Spleen (tissue), 11 donors: ENCODE data around the gene GDF3. TPM values are rescaled to one million over a fixed set of nuclear protein-coding genes. Genes with fewer than 3 reads are reported as not detected.
"Not testable (repeated sequence)": the region's sequence is repeated elsewhere in the genome, so short reads cannot be mapped to it uniquely, and the experiment has no call there.

ENCODE experiments used
- DNase-seq: peaks from one replicate; pipeline ENCODE4 v3.0.0-alpha.2; 2020
- H3K27ac ChIP-seq, 8 donors: fragments of 200-600 bp; sonication (generic) in 7 of 8; 1 replicate in 4 of 8; 2 replicates in 4 of 8; pipeline versions ENCODE4 v1.5.0 to v1.8.0; 2016 to 2021; ENCODE audit warnings: inconsistent platforms in 4 of 8, mild to moderate bottlenecking in 4 of 8, moderate library complexity in 1 of 8
- H3K27me3 ChIP-seq, 7 donors: fragments of 200-600 bp; sonication (generic) in 6 of 7; replicated peaks in 1 of 7; 1 replicate in 4 of 7; 2 replicates in 3 of 7; pipeline versions ENCODE4 v1.5.0 to v1.8.0; 2016 to 2021; ENCODE audit warnings: inconsistent platforms in 3 of 7, mild to moderate bottlenecking in 1 of 7
- H3K36me3 ChIP-seq, 6 donors: fragments of 200-600 bp; sonication (generic) in 5 of 6; 1 replicate in 4 of 6; 2 replicates in 2 of 6; pipeline versions ENCODE4 v1.5.0 to v1.8.0; 2016 to 2021; ENCODE audit warnings: inconsistent platforms in 2 of 6
- H3K4me1 ChIP-seq, 6 donors: fragments of 200-600 bp; sonication (generic) in 5 of 6; 1 replicate in 3 of 6; 2 replicates in 3 of 6; pipeline versions ENCODE4 v1.5.0 to v1.8.0; 2016 to 2021; ENCODE audit warnings: inconsistent platforms in 3 of 6
- H3K4me3 ChIP-seq, 8 donors: fragments of 200-600 bp; sonication (generic) in 7 of 8; 1 replicate in 4 of 8; 2 replicates in 4 of 8; pipeline versions ENCODE4 v1.5.0 to v1.8.0; 2016 to 2021; ENCODE audit warnings: inconsistent platforms in 4 of 8, mild to moderate bottlenecking in 4 of 8, moderate library complexity in 2 of 8
- H3K9me3 ChIP-seq, 8 donors: fragments of 200-600 bp; sonication (generic) in 7 of 8; 1 replicate in 4 of 8; 2 replicates in 4 of 8; pipeline versions ENCODE4 v1.5.0 to v1.8.0; 2016 to 2021; ENCODE audit warnings: inconsistent platforms in 4 of 8
- POLR2A ChIP-seq, 3 donors: fragments of 450-650 bp; IDR thresholded peaks; one replicate each; pipeline ENCODE4 v1.5.1; 2017; ENCODE audit warnings: antibody characterized with exemption in 3 of 3, mild to moderate bottlenecking in 1 of 3
- POLR2AphosphoS5 ChIP-seq, 3 donors: sonication (generic); formaldehyde crosslinking; IDR thresholded peaks; one replicate each; pipeline ENCODE4 v1.5.1; 2017; ENCODE audit warnings: antibody characterized with exemption in 3 of 3
- WGBS, 5 donors: extraction: QIAGEN DNeasy Blood & Tissue Kit in 3 of 5; methylation state at CpG; one replicate each; pipeline versions ENCODE4 v1.1.5 to v1.1.7; 2013 to 2018; 5-methylcytosine and 5-hydroxymethylcytosine counted together
- intact Hi-C: fragments of 100-400 bp; cut with DNase I; formaldehyde crosslinking; loops from one replicate; pipeline ENCODE4 v1.15.0; 2023; ENCODE audit warnings: low total_unique reads
- polyA plus RNA-seq, 3 donors: library from polyadenylated mRNA; stranded (reverse); fragments of 200-250 nt; gene quantifications; one replicate each; pipeline ENCODE4 v1.2.1, GENCODE V29; 2013
- total RNA-seq, 7 donors: library from RNA; depleted of rRNA in 3 of 7; stranded (reverse); fragments of >200 nt in 3 of 7; fragmentation: NEBNext Ultra II Directional in 4 of 7; extraction: Animal tissue kit (Norgen Biotek cat#: 25700) in 4 of 7; gene quantifications; one replicate each; pipeline versions ENCODE4 v1.1.0 to v1.2.1, GENCODE V29; 2016 to 2021
- donor health status: healthy with polysubstance abuse.
- donor health status: DM: no; HTN: no; CAD: no; lungs with moderate emphysema.
- donor health status: DM: no; HTN: no; CAD: no.
- donor health status: Bipolar disorder and iron deficiency.
- donor health status: healthy.
- donor health status: DM: no; HTN: no; CAD: no.
- donor health status: DM: yes; HTN: yes; CAD: no.

The GDF3 gene
- total and polyA plus RNA-seq, 10 donors: 0.10 to 1.7 (median 0.87) TPM; not detected in 1

GRCh38 chr12:7642287-7642686, 53.3 kb downstream of the GDF3 start:
- H3K27me3 ChIP-seq: peaks cover 0 to 32% (median 0%) of the 10 kb centered on the region in 7 donors
- H3K4me1 ChIP-seq: peaks cover 4 to 36% (median 21%) of the 10 kb centered on the region in 6 donors
- no peaks in the 10 kb centered on the region for H3K9me3 ChIP-seq
- no peak overlapping the region for H3K27ac ChIP-seq
- intact Hi-C loops: no loop called here
- TF ChIP-seq POLR2AphosphoS5 (IDR thresholded peaks at IDR 0.05) (no peak), POLR2A (IDR thresholded peaks at IDR 0.05) (no peak)
- DNase-seq: no peak
- 82 to 95% (median 88%) methylated on average over 1 of the region's 1 CpG for WGBS, 5 donors
- no peaks in the 10 kb centered on the region for H3K36me3 ChIP-seq
- H3K4me3 ChIP-seq: no peak overlapping the region

GRCh38 chr12:7640123-7640995, 55.2 kb downstream of the GDF3 start:
- 44 to 75% (median 65%) methylated on average over 22 to 40 of the region's 40 CpGs for WGBS, 5 donors
- peaks cover 0 to 32% (median 0%) of the 10 kb centered on the region in 7 donors for H3K27me3 ChIP-seq
- peaks cover 4 to 29% (median 13%) of the 10 kb centered on the region in 6 donors for H3K4me1 ChIP-seq
- peak; percentile 84 for DNase-seq
- peak overlapping the region in 5 of 8 donors; percentile 55 to 78 (median 63) for H3K27ac ChIP-seq
- peak overlapping the region; percentile 18 to 67 (median 40) for H3K4me3 ChIP-seq
- H3K9me3 ChIP-seq, H3K36me3 ChIP-seq, intact Hi-C loops: not testable (repeated sequence)
- TF ChIP-seq POLR2AphosphoS5 (IDR thresholded peaks at IDR 0.05): peak; percentile 19 to 58 (median 57)

Other genes starting within 250 kb of the GDF3 start
- 1,000 to 10,000 TPM in 1 of 7 donors, 100 to 1,000 TPM in 6; 176 to 1,037 (median 534) TPM for gene CD163, start 192.0 kb downstream of the GDF3 start, total RNA-seq
- gene CD163, start 192.0 kb downstream of the GDF3 start, polyA plus RNA-seq: 10 to 100 TPM; 55.4 to 75.6 (median 73.3) TPM
- gene APOBEC1, start 29.9 kb downstream of the GDF3 start, total RNA-seq: not detected
- not detected for gene APOBEC1, start 29.9 kb downstream of the GDF3 start, polyA plus RNA-seq
- gene DPPA3, start 15.7 kb upstream of the GDF3 start, total RNA-seq: not detected
- not detected for gene DPPA3, start 15.7 kb upstream of the GDF3 start, polyA plus RNA-seq
- 1 to 10 TPM in 5 of 7 donors, not detected in 2; 1.0 to 4.3 (median 1.3) TPM for gene CLEC4C, start 51.6 kb upstream of the GDF3 start, total RNA-seq
- gene CLEC4C, start 51.6 kb upstream of the GDF3 start, polyA plus RNA-seq: under 1 TPM in 1 of 3 donors, not detected in 2; 0.26 TPM
- not detected for gene NANOGNB, start 69.4 kb upstream of the GDF3 start, total RNA-seq
- gene NANOGNB, start 69.4 kb upstream of the GDF3 start, polyA plus RNA-seq: not detected
- under 1 TPM in 4 of 7 donors, not detected in 3; 0.09 to 0.66 (median 0.44) TPM for gene NANOG, start 93.6 kb upstream of the GDF3 start, total RNA-seq
- under 1 TPM in 1 of 3 donors, not detected in 2; 0.02 TPM for gene NANOG, start 93.6 kb upstream of the GDF3 start, polyA plus RNA-seq
- gene SLC2A14, start 177.1 kb upstream of the GDF3 start, total RNA-seq: 1 to 10 TPM in 3 of 7 donors, under 1 TPM in 2, not detected in 2; 0.37 to 7.4 (median 2.9) TPM
- gene SLC2A14, start 177.1 kb upstream of the GDF3 start, polyA plus RNA-seq: not detected
- 100 to 1,000 TPM in 6 of 7 donors, 10 to 100 TPM in 1; 74.6 to 869 (median 213) TPM for gene SLC2A3, start 240.4 kb upstream of the GDF3 start, total RNA-seq
- 10 to 100 TPM; 10.7 to 16.5 (median 14.6) TPM for gene SLC2A3, start 240.4 kb upstream of the GDF3 start, polyA plus RNA-seq